MCF 10A (cell line): ENCODE measurements around the gene CFAP97. TPM values are rescaled to one million over a fixed set of nuclear protein-coding genes. Genes with fewer than 3 reads are reported as not detected.
A peak's percentile ranks its signal among the peaks of the same experiment; 100 is the strongest.

Experiments used
- BruUV-seq: library from RNA; stranded (reverse); fragments of 400-500 nt; replicated peaks from 2 replicates; lab custom pipeline; 2021; lab: Mats Ljungman, UMichigan
- CTCF ChIA-PET: fragments of 300-600 bp; sonication (Branson Sonifier 250); formaldehyde crosslinking; extraction: SDS; loops from one replicate; lab custom pipeline; 2021; ENCODE audit warnings: antibody characterized with exemption, inconsistent platforms; lab: Yijun Ruan, JAX
- POLR2A ChIA-PET: fragments of 300-600, 350-650 bp; sonication (Branson Sonifier 250); formaldehyde crosslinking; extraction: SDS; loops from one replicate; lab custom pipeline; 2020; ENCODE audit warnings: antibody characterized with exemption, inconsistent platforms; lab: Yijun Ruan, JAX
- DNase-seq: peaks from one replicate; pipeline ENCODE4 v3.0.0-alpha.2; 2018; ENCODE audit not compliant: unreplicated experiment
- H3K27ac Mint-ChIP-seq: one replicate; pipeline ENCODE4 v1.8.0; 2022; ENCODE audit warnings: mild to moderate bottlenecking, low read depth, mixed read lengths; ENCODE audit not compliant: unreplicated experiment
- H3K27me3 Mint-ChIP-seq: one replicate; pipeline ENCODE4 v1.8.0; 2022; ENCODE audit warnings: mixed read lengths; ENCODE audit not compliant: insufficient read depth, unreplicated experiment
- H3K36me3 Mint-ChIP-seq: one replicate; pipeline ENCODE4 v1.8.0; 2022; ENCODE audit warnings: mild to moderate bottlenecking, moderate library complexity, mixed read lengths; ENCODE audit not compliant: insufficient read depth, unreplicated experiment
- H3K4me1 Mint-ChIP-seq: one replicate; pipeline ENCODE4 v1.8.0; 2022; ENCODE audit warnings: mixed read lengths; ENCODE audit not compliant: insufficient read depth, unreplicated experiment
- H3K4me3 Mint-ChIP-seq: one replicate; pipeline ENCODE4 v1.8.0; 2022; ENCODE audit warnings: mild to moderate bottlenecking, moderate library complexity, mixed read lengths; ENCODE audit not compliant: unreplicated experiment
- H3K9me3 Mint-ChIP-seq: one replicate; pipeline ENCODE4 v1.8.0; 2022; ENCODE audit warnings: mixed read lengths; ENCODE audit not compliant: unreplicated experiment
- intact Hi-C: fragments of 100-400 bp; cut with micrococcal nuclease; formaldehyde crosslinking; loops from 2 replicates; pipeline ENCODE4 v1.14.1; 2022
- total RNA-seq: library from RNA; stranded (reverse); gene quantifications from 2 replicates; pipeline ENCODE4 v1.2.3, GENCODE V29; 2022
- TF ChIP-seq, protein P1 (sequence below): fragments of 200-600 bp; IDR thresholded peaks from one replicate; pipeline ENCODE4 v1.8.0; 2022; ENCODE audit warnings: antibody characterized with exemption, mild to moderate bottlenecking; ENCODE audit not compliant: unreplicated experiment

The CFAP97 gene
- total RNA-seq, 1 experiment from 2014 or later = 95.0 TPM

DNA sequence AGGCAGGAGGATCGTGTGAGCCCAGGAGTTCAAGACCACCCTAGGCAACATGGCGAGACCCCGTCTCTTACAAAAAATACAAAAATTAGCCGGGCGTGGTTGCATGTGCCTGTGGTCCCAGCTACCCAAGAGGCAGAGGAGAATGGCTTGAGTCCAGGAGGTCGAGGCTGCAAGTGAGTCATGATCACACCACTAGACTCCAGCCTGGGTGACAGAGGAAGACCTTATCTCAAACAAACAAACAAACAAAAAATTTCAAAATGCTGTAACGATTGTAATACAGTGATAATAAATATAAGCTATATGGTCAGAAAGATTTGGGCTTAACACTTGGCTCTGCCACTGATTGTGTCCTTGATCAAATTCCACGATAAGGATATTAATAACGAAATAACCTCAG is 36.6 kb downstream of the CFAP97 start:
- Mint-ChIP-seq H3K27me3 (no peaks in the 10 kb centered on the region), H3K4me1 (peaks cover 12% of the 10 kb centered on the region), H3K9me3 (no peaks in the 10 kb centered on the region), H3K27ac (no peak overlapping the region), H3K4me3 (no peak overlapping the region), H3K36me3 (peaks cover 51% of the 10 kb centered on the region)
- CTCF ChIA-PET = interaction anchor here (5.0 kb wide), 1 partner anchor 17 kb away, joined by 32 read pairs; no protein-coding TSS in a partner anchor
- POLR2A ChIA-PET = no interaction called here
- no TSS peak for BruUV-seq
- DNase-seq = peak; percentile 14
- TF ChIP-seq, protein P1, sequence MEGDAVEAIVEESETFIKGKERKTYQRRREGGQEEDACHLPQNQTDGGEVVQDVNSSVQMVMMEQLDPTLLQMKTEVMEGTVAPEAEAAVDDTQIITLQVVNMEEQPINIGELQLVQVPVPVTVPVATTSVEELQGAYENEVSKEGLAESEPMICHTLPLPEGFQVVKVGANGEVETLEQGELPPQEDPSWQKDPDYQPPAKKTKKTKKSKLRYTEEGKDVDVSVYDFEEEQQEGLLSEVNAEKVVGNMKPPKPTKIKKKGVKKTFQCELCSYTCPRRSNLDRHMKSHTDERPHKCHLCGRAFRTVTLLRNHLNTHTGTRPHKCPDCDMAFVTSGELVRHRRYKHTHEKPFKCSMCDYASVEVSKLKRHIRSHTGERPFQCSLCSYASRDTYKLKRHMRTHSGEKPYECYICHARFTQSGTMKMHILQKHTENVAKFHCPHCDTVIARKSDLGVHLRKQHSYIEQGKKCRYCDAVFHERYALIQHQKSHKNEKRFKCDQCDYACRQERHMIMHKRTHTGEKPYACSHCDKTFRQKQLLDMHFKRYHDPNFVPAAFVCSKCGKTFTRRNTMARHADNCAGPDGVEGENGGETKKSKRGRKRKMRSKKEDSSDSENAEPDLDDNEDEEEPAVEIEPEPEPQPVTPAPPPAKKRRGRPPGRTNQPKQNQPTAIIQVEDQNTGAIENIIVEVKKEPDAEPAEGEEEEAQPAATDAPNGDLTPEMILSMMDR = no peak
- intact Hi-C loops = no loop called here

DNA sequence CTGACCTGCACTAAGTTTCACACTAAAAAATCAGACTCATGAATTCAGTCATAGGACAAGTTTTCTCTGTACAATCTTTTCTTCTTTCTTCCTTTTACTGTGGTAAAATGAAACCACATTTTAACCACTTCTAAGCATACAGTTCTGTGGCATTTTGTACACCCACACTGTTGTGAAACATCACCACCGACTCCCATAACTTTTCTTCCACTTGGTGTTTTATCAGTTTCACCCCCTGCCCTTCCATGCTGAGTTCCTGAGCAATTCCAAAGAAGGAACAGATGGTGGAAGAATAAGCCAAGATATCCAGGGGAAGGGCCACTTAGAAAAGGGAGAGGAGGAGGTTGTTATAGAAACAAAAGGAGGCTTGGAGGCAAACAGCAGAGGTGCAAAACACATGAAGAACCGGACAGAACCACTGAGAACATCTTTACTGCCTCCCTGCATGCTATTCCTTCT is 38.2 kb downstream of the CFAP97 start:
- CTCF ChIA-PET = interaction anchor here (0.6 to 5.0 kb wide), 3 partner anchors 18 to 522 kb away, joined by 3 to 32 read pairs (median 3); no protein-coding TSS in a partner anchor
- Mint-ChIP-seq H3K9me3 (no peaks in the 10 kb centered on the region), H3K27me3 (no peaks in the 10 kb centered on the region), H3K4me1 (peaks cover 10% of the 10 kb centered on the region), H3K36me3 (peaks cover 67% of the 10 kb centered on the region), H3K27ac (peak overlapping the region; percentile 32), H3K4me3 (no peak overlapping the region)
- BruUV-seq = no TSS peak
- TF ChIP-seq, protein P1 = no peak
- peak; percentile 30 for DNase-seq
- POLR2A ChIA-PET = interaction anchor here (1.3 to 1.4 kb wide), 2 partner anchors 21 to 25 kb away, joined by 3 read pairs; no protein-coding TSS in a partner anchor
- intact Hi-C loops = no loop called here

DNA sequence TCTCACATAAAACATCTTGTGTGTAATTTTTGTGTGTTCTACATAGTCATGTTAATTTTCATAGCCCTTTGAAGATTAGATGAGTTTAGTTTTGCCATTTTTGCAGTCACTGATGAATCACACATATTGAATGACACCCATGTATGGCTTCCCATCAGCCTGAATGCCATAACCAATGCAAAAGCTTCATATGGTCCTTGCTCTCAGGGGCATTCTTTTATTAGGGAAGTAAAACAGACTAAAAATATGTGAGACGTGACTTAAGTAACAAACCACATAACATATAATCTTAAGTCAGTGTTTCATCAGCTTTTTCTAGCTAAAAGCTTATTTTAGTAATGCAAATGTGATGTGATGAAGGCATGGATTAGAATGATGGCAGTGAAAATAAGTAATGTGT is 52.5 kb downstream of the CFAP97 start:
- Mint-ChIP-seq H3K9me3 (no peaks in the 10 kb centered on the region), H3K4me3 (no peak overlapping the region), H3K27me3 (no peaks in the 10 kb centered on the region), H3K4me1 (no peaks in the 10 kb centered on the region), H3K27ac (no peak overlapping the region), H3K36me3 (peaks cover 52% of the 10 kb centered on the region)
- TF ChIP-seq, protein P1 = no peak
- CTCF ChIA-PET = no interaction called here
- intact Hi-C loops = no loop called here
- POLR2A ChIA-PET = interaction anchor here (1.7 kb wide), 1 partner anchor 10 kb away, joined by 4 read pairs; no protein-coding TSS in a partner anchor
- no peak for DNase-seq
- no TSS peak for BruUV-seq

DNA sequence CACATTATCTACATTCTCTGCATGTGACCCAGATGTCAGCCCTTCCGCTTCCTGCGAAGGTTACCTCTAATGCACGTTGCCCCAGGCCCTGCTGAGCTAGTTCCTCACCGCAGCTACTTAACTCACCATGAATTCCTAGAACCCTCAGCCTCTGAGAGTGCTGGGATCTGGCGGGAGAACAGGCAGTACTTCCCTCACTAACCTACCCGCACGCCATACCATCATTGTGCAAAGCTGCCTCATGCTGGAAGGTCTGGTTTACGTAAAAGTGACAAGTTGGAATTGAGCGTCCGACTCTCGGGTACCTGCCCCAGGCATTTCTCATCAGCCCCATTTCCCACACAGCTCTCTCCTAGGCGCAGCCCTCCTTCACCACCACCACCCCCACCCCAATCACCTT is 54.4 kb downstream of the CFAP97 start:
- CTCF ChIA-PET = interaction anchor here (0.6 to 1.1 kb wide), 3 partner anchors 31 to 205 kb away, joined by 3 read pairs; no protein-coding TSS in a partner anchor
- intact Hi-C loops = no loop called here
- POLR2A ChIA-PET = no interaction called here
- TF ChIP-seq, protein P1 = no peak
- no peak for DNase-seq
- Mint-ChIP-seq H3K9me3 (no peaks in the 10 kb centered on the region), H3K4me1 (no peaks in the 10 kb centered on the region), H3K4me3 (no peak overlapping the region), H3K36me3 (peaks cover 56% of the 10 kb centered on the region), H3K27me3 (no peaks in the 10 kb centered on the region), H3K27ac (no peak overlapping the region)
- no TSS peak for BruUV-seq
